Calu3 (cell line): Measurements from ENCODE around the gene TEF. TPM values are rescaled to one million over a fixed set of nuclear protein-coding genes. Genes with fewer than 3 reads are reported as not detected.

ENCODE experiments used
- BruUV-seq: library from RNA; stranded (reverse); fragments of 400-500 nt; replicated peaks from 2 replicates; lab custom pipeline; 2021; lab: Mats Ljungman, UMichigan
- CTCF ChIA-PET: fragments of 300-600 bp; sonication (Branson Sonifier 250); formaldehyde crosslinking; loops from one replicate; lab custom pipeline; 2022; ENCODE audit warnings: antibody characterized with exemption; lab: Charles Lee
- DNase-seq: peaks from one replicate; pipeline ENCODE4 v3.0.0; 2022
- H3K27ac Mint-ChIP-seq: one replicate; pipeline ENCODE4 v1.8.0; 2022; ENCODE audit warnings: mixed read lengths; ENCODE audit not compliant: unreplicated experiment
- H3K27me3 Mint-ChIP-seq: one replicate; pipeline ENCODE4 v1.8.0; 2022; ENCODE audit warnings: mixed read lengths; ENCODE audit not compliant: unreplicated experiment
- H3K36me3 Mint-ChIP-seq: one replicate; pipeline ENCODE4 v1.8.0; 2022; ENCODE audit warnings: mild to moderate bottlenecking, moderate library complexity, mixed read lengths; ENCODE audit not compliant: insufficient read depth, unreplicated experiment
- H3K4me1 Mint-ChIP-seq: one replicate; pipeline ENCODE4 v1.8.0; 2022; ENCODE audit warnings: mild to moderate bottlenecking, low read depth, mixed read lengths; ENCODE audit not compliant: unreplicated experiment
- H3K4me3 Mint-ChIP-seq: one replicate; pipeline ENCODE4 v1.8.0; 2022; ENCODE audit warnings: mild to moderate bottlenecking, low read depth, moderate library complexity, mixed read lengths; ENCODE audit not compliant: unreplicated experiment
- H3K9me3 Mint-ChIP-seq: one replicate; pipeline ENCODE4 v1.8.0; 2022; ENCODE audit warnings: low read depth, mixed read lengths; ENCODE audit not compliant: unreplicated experiment
- intact Hi-C: fragments of 100-400 bp; cut with micrococcal nuclease; formaldehyde crosslinking; loops from one replicate; pipeline ENCODE4 v1.10.0; 2022; ENCODE audit not compliant: unreplicated experiment
- total RNA-seq: library from RNA; stranded (reverse); gene quantifications from 2 replicates; pipeline ENCODE4 v1.2.3, GENCODE V29; 2022
- TF ChIP-seq, protein P1 (sequence below): fragments of 200-600 bp; IDR thresholded peaks from one replicate; pipeline ENCODE4 v1.8.0; 2022; ENCODE audit warnings: antibody characterized with exemption; ENCODE audit not compliant: unreplicated experiment

Gene TEF
- total RNA-seq, 1 experiment from 2014 or later = 6.3 TPM

- Mint-ChIP-seq H3K27ac (peak within 1 kb of the TSS; percentile 98), H3K4me1 (peaks cover 22% of the 10 kb centered on the region), H3K4me3 (peak within 1 kb of the TSS; percentile 93), H3K36me3 (peaks cover 73% of the 10 kb centered on the region), H3K9me3 (no peaks in the 10 kb centered on the region), H3K27me3 (no peaks in the 10 kb centered on the region)
- intact Hi-C loops = no loop called here
- CTCF ChIA-PET = interaction anchor here (0.9 to 1.0 kb wide), 2 partner anchors 43 to 65 kb away, joined by 3 to 4 read pairs; partner anchors contain the start of gene TEF
- DNase-seq = peak; percentile 97
- TF ChIP-seq, protein P1, sequence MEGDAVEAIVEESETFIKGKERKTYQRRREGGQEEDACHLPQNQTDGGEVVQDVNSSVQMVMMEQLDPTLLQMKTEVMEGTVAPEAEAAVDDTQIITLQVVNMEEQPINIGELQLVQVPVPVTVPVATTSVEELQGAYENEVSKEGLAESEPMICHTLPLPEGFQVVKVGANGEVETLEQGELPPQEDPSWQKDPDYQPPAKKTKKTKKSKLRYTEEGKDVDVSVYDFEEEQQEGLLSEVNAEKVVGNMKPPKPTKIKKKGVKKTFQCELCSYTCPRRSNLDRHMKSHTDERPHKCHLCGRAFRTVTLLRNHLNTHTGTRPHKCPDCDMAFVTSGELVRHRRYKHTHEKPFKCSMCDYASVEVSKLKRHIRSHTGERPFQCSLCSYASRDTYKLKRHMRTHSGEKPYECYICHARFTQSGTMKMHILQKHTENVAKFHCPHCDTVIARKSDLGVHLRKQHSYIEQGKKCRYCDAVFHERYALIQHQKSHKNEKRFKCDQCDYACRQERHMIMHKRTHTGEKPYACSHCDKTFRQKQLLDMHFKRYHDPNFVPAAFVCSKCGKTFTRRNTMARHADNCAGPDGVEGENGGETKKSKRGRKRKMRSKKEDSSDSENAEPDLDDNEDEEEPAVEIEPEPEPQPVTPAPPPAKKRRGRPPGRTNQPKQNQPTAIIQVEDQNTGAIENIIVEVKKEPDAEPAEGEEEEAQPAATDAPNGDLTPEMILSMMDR = no peak
- BruUV-seq = TSS peak; percentile 46
Observed at GRCh38 chr22:41446639-41447434, 65.1 kb downstream of the TEF start, which contains the start of gene TOB2. TSS of gene TOB2 (minus strand) at chr22:41446801. CDS start at chr22:41437345, 9,456 bp downstream.

DNA sequence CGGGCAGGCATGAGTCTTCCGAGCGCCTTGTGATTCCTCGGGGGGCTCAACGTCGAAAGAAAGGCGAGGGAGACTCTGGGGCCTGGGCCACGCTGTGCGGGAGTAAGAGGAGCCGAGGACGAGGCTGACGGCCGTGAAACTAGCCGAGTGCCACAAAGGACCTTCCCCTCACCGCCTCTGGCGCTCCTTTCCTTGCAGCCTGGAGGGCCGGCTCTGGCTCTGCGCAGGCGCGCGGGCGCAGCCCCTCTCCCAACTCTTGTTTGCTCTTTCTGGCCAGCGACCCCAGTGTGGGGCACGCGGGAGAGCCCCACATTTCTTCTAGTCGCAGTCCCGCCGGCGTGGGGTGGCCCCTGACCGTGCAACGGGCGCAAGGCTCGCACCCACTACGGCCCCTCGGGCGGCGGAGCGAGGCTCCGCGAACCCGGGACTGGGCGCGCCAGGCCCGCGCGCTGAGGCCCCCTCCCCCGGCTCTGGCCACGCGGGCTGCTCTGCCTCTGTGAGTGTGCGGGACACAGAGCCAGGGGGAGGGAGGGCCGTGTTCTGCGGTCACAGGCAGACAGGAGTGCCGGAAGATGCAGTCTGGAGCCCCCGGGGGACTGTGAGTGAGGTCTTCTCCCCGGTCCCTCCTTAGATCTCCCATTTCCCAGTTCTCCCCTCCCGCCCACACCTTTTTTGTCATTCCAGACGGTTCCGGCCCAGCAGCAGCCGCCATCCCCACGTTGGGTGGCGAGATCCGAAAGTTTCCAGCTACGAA is 65.9 kb downstream of the TEF start:
- H3K27me3 Mint-ChIP-seq = no peaks in the 10 kb centered on the region
- TF ChIP-seq, protein P1 = no peak
- DNase-seq = peak; percentile 68
- CTCF ChIA-PET = interaction anchor here (0.7 to 1.2 kb wide), 6 partner anchors 21 to 70 kb away, joined by 3 to 6 read pairs (median 4); partner anchors contain the start of genes ACO2, PHF5A and TEF
- H3K4me3 Mint-ChIP-seq = peak overlapping the region; percentile 93
- peak overlapping the region; percentile 98 for H3K27ac Mint-ChIP-seq
- no TSS peak for BruUV-seq
- peaks cover 65% of the 10 kb centered on the region for H3K36me3 Mint-ChIP-seq
- H3K4me1 Mint-ChIP-seq = peaks cover 17% of the 10 kb centered on the region
- intact Hi-C loops = no loop called here
- H3K9me3 Mint-ChIP-seq = no peaks in the 10 kb centered on the region

DNA sequence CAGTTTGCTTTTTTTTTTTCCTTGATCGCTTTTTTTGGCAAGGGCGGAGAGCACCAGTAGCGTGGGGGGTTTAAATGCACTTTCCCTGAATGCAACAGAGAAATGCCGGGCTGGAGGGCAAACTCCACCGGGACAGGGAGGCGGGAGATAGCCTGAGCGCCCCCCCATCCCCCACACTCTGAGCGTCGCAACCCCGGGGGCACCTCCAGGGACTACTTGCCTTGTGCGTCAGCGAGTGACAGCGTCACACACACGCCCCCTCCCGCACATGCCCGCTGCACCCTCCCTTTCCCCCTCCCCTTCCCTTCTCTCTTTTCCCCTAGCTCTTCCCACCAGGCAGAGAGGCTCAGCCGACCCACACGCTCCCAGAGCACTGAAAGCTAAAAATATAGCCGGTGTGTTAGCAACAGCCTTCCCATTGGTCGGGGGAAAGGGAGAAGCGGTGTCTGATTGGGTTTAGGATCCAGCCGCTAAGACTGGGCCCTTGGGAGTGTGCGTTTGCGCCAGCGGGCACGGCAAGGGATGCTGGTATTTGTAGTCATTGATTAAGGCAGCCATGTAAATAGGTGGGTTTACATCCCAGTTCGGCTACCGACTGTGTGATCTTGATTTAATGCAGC is 66.6 kb downstream of the TEF start:
- intact Hi-C loops = no loop called here
- H3K27me3 Mint-ChIP-seq = no peaks in the 10 kb centered on the region
- no peaks in the 10 kb centered on the region for H3K9me3 Mint-ChIP-seq
- CTCF ChIA-PET = interaction anchor here (0.6 to 1.2 kb wide), 7 partner anchors 20 to 219 kb away, joined by 3 to 6 read pairs (median 4); partner anchors contain the start of genes ACO2 and PHF5A
- H3K4me1 Mint-ChIP-seq = peaks cover 11% of the 10 kb centered on the region
- TF ChIP-seq, protein P1 = no peak
- H3K27ac Mint-ChIP-seq = peak overlapping the region; percentile 98
- DNase-seq = peak; percentile 94
- peak overlapping the region; percentile 93 for H3K4me3 Mint-ChIP-seq
- H3K36me3 Mint-ChIP-seq = peaks cover 62% of the 10 kb centered on the region
- BruUV-seq = no TSS peak

Other genes with a start within 250 kb of the TEF start
- gene L3MBTL2, start 176.6 kb upstream of the TEF start, total RNA-seq = 27.0 and 28.2 TPM in 2 replicates
- gene CHADL, start 141.0 kb upstream of the TEF start, total RNA-seq = 0.73 and 1.5 TPM in 2 replicates
- 189 and 194 TPM in 2 replicates for gene RANGAP1, start 95.8 kb upstream of the TEF start, total RNA-seq
- 53.3 and 53.5 TPM in 2 replicates for gene ZC3H7B, start 80.4 kb upstream of the TEF start, total RNA-seq
- gene TOB2, start 64.9 kb downstream of the TEF start, total RNA-seq = 57.3 and 64.1 TPM in 2 replicates
- 53.3 and 68.5 TPM in 2 replicates for gene PHF5A, start 86.8 kb downstream of the TEF start, total RNA-seq
- gene ACO2, start 87.2 kb downstream of the TEF start, total RNA-seq = 94.0 and 94.5 TPM in 2 replicates
- 49.7 and 53.8 TPM in 2 replicates for gene POLR3H, start 162.5 kb downstream of the TEF start, total RNA-seq
- gene CSDC2, start 179.1 kb downstream of the TEF start, total RNA-seq = not detected in 2 replicates
- 18.0 and 20.6 TPM in 2 replicates for gene PMM1, start 207.9 kb downstream of the TEF start, total RNA-seq
- 63.7 and 64.5 TPM in 2 replicates for gene DESI1, start 239.1 kb downstream of the TEF start, total RNA-seq
- 369 and 401 TPM in 2 replicates for gene XRCC6, start 239.4 kb downstream of the TEF start, total RNA-seq